Spleen (tissue), 11 donors: ENCODE data around the gene RAE1. TPM values are rescaled to one million over a fixed set of nuclear protein-coding genes. Genes with fewer than 3 reads are reported as not detected.

Experiments
- DNase-seq: peaks from one replicate; pipeline ENCODE4 v3.0.0-alpha.2; 2020
- H3K27ac ChIP-seq, 8 donors: fragments of 200-600 bp; sonication (generic) in 7 of 8; 1 replicate in 4 of 8; 2 replicates in 4 of 8; pipeline versions ENCODE4 v1.5.0 to v1.8.0; 2016 to 2021; ENCODE audit warnings: inconsistent platforms in 4 of 8, mild to moderate bottlenecking in 4 of 8, moderate library complexity in 1 of 8
- H3K27me3 ChIP-seq, 7 donors: fragments of 200-600 bp; sonication (generic) in 6 of 7; replicated peaks in 1 of 7; 1 replicate in 4 of 7; 2 replicates in 3 of 7; pipeline versions ENCODE4 v1.5.0 to v1.8.0; 2016 to 2021; ENCODE audit warnings: inconsistent platforms in 3 of 7, mild to moderate bottlenecking in 1 of 7
- H3K36me3 ChIP-seq, 6 donors: fragments of 200-600 bp; sonication (generic) in 5 of 6; 1 replicate in 4 of 6; 2 replicates in 2 of 6; pipeline versions ENCODE4 v1.5.0 to v1.8.0; 2016 to 2021; ENCODE audit warnings: inconsistent platforms in 2 of 6
- H3K4me1 ChIP-seq, 6 donors: fragments of 200-600 bp; sonication (generic) in 5 of 6; 1 replicate in 3 of 6; 2 replicates in 3 of 6; pipeline versions ENCODE4 v1.5.0 to v1.8.0; 2016 to 2021; ENCODE audit warnings: inconsistent platforms in 3 of 6
- H3K4me3 ChIP-seq, 8 donors: fragments of 200-600 bp; sonication (generic) in 7 of 8; 1 replicate in 4 of 8; 2 replicates in 4 of 8; pipeline versions ENCODE4 v1.5.0 to v1.8.0; 2016 to 2021; ENCODE audit warnings: inconsistent platforms in 4 of 8, mild to moderate bottlenecking in 4 of 8, moderate library complexity in 2 of 8
- H3K9me3 ChIP-seq, 8 donors: fragments of 200-600 bp; sonication (generic) in 7 of 8; 1 replicate in 4 of 8; 2 replicates in 4 of 8; pipeline versions ENCODE4 v1.5.0 to v1.8.0; 2016 to 2021; ENCODE audit warnings: inconsistent platforms in 4 of 8
- CTCF ChIP-seq, 11 experiments: fragments of 200-600 bp in 7 of 11; fragments of 450-650 bp in 4 of 11; sonication (generic) in 4 of 11; IDR thresholded peaks in 8 of 11; conservative IDR thresholded peaks in 3 of 11; 1 replicate in 7 of 11; 2 replicates in 4 of 11; pipeline versions ENCODE4 v1.4.0 to v1.8.0; 2016 to 2021; ENCODE audit warnings: antibody characterized with exemption in 11 of 11, inconsistent platforms in 4 of 11, mild to moderate bottlenecking in 1 of 11
- POLR2A ChIP-seq, 3 donors: fragments of 450-650 bp; IDR thresholded peaks; one replicate each; pipeline ENCODE4 v1.5.1; 2017; ENCODE audit warnings: antibody characterized with exemption in 3 of 3, mild to moderate bottlenecking in 1 of 3
- POLR2AphosphoS5 ChIP-seq, 3 donors: sonication (generic); formaldehyde crosslinking; IDR thresholded peaks; one replicate each; pipeline ENCODE4 v1.5.1; 2017; ENCODE audit warnings: antibody characterized with exemption in 3 of 3
- WGBS, 5 donors: extraction: QIAGEN DNeasy Blood & Tissue Kit in 3 of 5; methylation state at CpG; one replicate each; pipeline versions ENCODE4 v1.1.5 to v1.1.7; 2013 to 2018; 5-methylcytosine and 5-hydroxymethylcytosine counted together
- intact Hi-C: fragments of 100-400 bp; cut with DNase I; formaldehyde crosslinking; loops from one replicate; pipeline ENCODE4 v1.15.0; 2023; ENCODE audit warnings: low total_unique reads
- polyA plus RNA-seq, 3 donors: library from polyadenylated mRNA; stranded (reverse); fragments of 200-250 nt; gene quantifications; one replicate each; pipeline ENCODE4 v1.2.1, GENCODE V29; 2013
- total RNA-seq, 7 donors: library from RNA; depleted of rRNA in 3 of 7; stranded (reverse); fragments of >200 nt in 3 of 7; fragmentation: NEBNext Ultra II Directional in 4 of 7; extraction: Animal tissue kit (Norgen Biotek cat#: 25700) in 4 of 7; gene quantifications; one replicate each; pipeline versions ENCODE4 v1.1.0 to v1.2.1, GENCODE V29; 2016 to 2021
- donor health status: healthy with polysubstance abuse.
- donor health status: DM: no; HTN: no; CAD: no; lungs with moderate emphysema.
- donor health status: DM: no; HTN: no; CAD: no.
- donor health status: Bipolar disorder and iron deficiency.
- donor health status: healthy.
- donor health status: DM: no; HTN: no; CAD: no.
- donor health status: DM: yes; HTN: yes; CAD: no.

RAE1 gene
- total and polyA plus RNA-seq, 10 donors: 16.2 to 41.3 (median 23.1) TPM

GRCh38 chr20:57374931-57375651, 24.0 kb downstream of the RAE1 start:
- Histone ChIP-seq H3K9me3 (no peaks in the 10 kb centered on the region), H3K27ac (peak overlapping the region in 7 of 8 donors; percentile 52 to 91 (median 82)), H3K4me1 (peaks cover 3 to 54% (median 28%) of the 10 kb centered on the region in 6 donors), H3K4me3 (peak overlapping the region in 5 of 8 donors; percentile 7 to 53 (median 24)), H3K27me3 (no peaks in the 10 kb centered on the region), H3K36me3 (peaks cover 0 to 97% (median 35%) of the 10 kb centered on the region in 6 donors)
- WGBS, 5 donors: 50 to 75% (median 70%) methylated on average over 14 of the region's 14 CpGs
- TF ChIP-seq POLR2A (IDR thresholded peaks at IDR 0.05) (no peak), CTCF (IDR thresholded peaks at IDR 0.05 in 8 of 11, conservative IDR thresholded peaks at IDR 0.05 in 3 of 11) (peak in 1 of 11 experiments; percentile 27), POLR2AphosphoS5 (IDR thresholded peaks at IDR 0.05) (peak; percentile 70 to 80 (median 76))
- intact Hi-C loops: no loop called here
- peak; percentile 90 for DNase-seq

- Histone ChIP-seq H3K9me3 (no peaks in the 10 kb centered on the region), H3K4me1 (peaks cover 3 to 54% (median 28%) of the 10 kb centered on the region in 6 donors), H3K4me3 (peak overlapping the region in 5 of 8 donors; percentile 7 to 53 (median 24)), H3K36me3 (peaks cover 0 to 97% (median 38%) of the 10 kb centered on the region in 6 donors), H3K27me3 (no peaks in the 10 kb centered on the region), H3K27ac (peak overlapping the region in 7 of 8 donors; percentile 52 to 91 (median 82))
- 76 to 88% (median 82%) methylated on average over 10 of the region's 10 CpGs for WGBS, 5 donors
- no peak for DNase-seq
- TF ChIP-seq POLR2AphosphoS5 (IDR thresholded peaks at IDR 0.05) (peak in 1 of 3 donors; percentile 13), CTCF (IDR thresholded peaks at IDR 0.05 in 8 of 11, conservative IDR thresholded peaks at IDR 0.05 in 3 of 11) (no peak), POLR2A (IDR thresholded peaks at IDR 0.05) (no peak)
- intact Hi-C loops: no loop called here
Measured at GRCh38 chr20:57375652-57376230, 24.7 kb downstream of the RAE1 start.

- intact Hi-C loops: no loop called here
- H3K27ac ChIP-seq: no peak overlapping the region
- TF ChIP-seq POLR2AphosphoS5 (IDR thresholded peaks at IDR 0.05): no peak
- no peak for TF ChIP-seq POLR2A (IDR thresholded peaks at IDR 0.05)
- TF ChIP-seq CTCF (IDR thresholded peaks at IDR 0.05 in 8 of 11, conservative IDR thresholded peaks at IDR 0.05 in 3 of 11): no peak
- H3K36me3 ChIP-seq: peaks cover 0 to 83% (median 37%) of the 10 kb centered on the region in 6 donors
- DNase-seq: no peak
- H3K9me3 ChIP-seq: no peaks in the 10 kb centered on the region
- peaks cover 6 to 61% (median 30%) of the 10 kb centered on the region in 6 donors for H3K4me1 ChIP-seq
- no peaks in the 10 kb centered on the region for H3K27me3 ChIP-seq
- H3K4me3 ChIP-seq: no peak overlapping the region
- 81 to 91% (median 89%) methylated on average over 13 of the region's 13 CpGs for WGBS, 5 donors
Measured at GRCh38 chr20:57377350-57377749, 26.3 kb downstream of the RAE1 start.

GRCh38 chr20:57378107-57378506, 27.1 kb downstream of the RAE1 start:
- Histone ChIP-seq H3K27ac (no peak overlapping the region), H3K27me3 (no peaks in the 10 kb centered on the region), H3K36me3 (peaks cover 0 to 75% (median 38%) of the 10 kb centered on the region in 6 donors), H3K9me3 (no peaks in the 10 kb centered on the region), H3K4me3 (no peak overlapping the region), H3K4me1 (peaks cover 6 to 61% (median 34%) of the 10 kb centered on the region in 6 donors)
- DNase-seq: no peak
- TF ChIP-seq POLR2A (IDR thresholded peaks at IDR 0.05): no peak
- TF ChIP-seq POLR2AphosphoS5 (IDR thresholded peaks at IDR 0.05): no peak
- TF ChIP-seq CTCF (IDR thresholded peaks at IDR 0.05 in 8 of 11, conservative IDR thresholded peaks at IDR 0.05 in 3 of 11): no peak
- 90 to 95% (median 91%) methylated on average over 16 of the region's 16 CpGs for WGBS, 5 donors
- intact Hi-C loops: no loop called here
